ENCODE measurements around the gene CLK4. TPM values are rescaled to one million over a fixed set of nuclear protein-coding genes. Genes with fewer than 3 reads are reported as not detected.

CLK4 gene
- polyA plus RNA-seq, 2 donors, result 10.0 to 27.1 TPM

DNA sequence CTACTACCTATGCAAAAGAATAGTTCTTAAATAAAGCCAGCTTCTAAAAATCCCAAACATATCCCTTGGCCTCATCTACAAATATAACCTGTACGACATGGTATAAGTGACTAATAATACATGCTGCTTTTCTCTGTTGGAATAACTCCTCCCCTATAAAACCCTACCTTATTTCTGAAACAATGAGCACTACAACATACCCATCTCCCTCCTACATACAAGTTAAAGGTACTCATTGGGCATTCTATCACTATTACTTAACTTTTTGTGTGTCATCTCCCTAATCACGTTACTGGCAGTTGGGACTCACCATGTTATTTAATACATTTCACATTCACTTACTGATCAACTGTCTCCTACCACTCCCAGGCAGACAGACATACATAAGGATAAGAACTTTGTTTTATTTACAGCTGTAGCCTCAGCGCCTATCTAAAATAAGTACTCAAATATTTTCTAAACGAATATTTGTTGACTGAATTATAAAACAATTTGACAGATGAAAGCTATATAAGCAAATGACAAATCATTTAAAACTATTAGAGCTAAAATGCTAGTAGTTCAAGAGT, 4.1 kb downstream of the CLK4 start:
- Histone ChIP-seq H3K4me1 (ENCODE audit: control insufficient read depth in 2 of 2, insufficient read depth in 2 of 2, low read length in 1 of 2) (no peaks in the 10 kb centered on the region), H3K36me3 (ENCODE audit: control insufficient read depth in 2 of 2, insufficient read depth in 2 of 2, low read length in 1 of 2) (peaks cover 0 to 5% of the 10 kb centered on the region in 2 donors), H3K9me3 (ENCODE audit: control insufficient read depth in 2 of 2, insufficient read depth in 1 of 2, low read depth in 1 of 2, low read length in 1 of 2) (no peaks in the 10 kb centered on the region), H3K27ac (ENCODE audit: low read depth in 2 of 2, low read length in 1 of 2) (no peak overlapping the region), H3K27me3 (ENCODE audit: control insufficient read depth in 1 of 2, insufficient read depth in 2 of 2, low read length in 2 of 2) (no peaks in the 10 kb centered on the region), H3K4me3 (ENCODE audit: low read depth in 1 of 2, low read length in 2 of 2) (no peak overlapping the region)
- WGBS, 2 donors, result 69 to 71% methylated on average over 4 of the region's 4 CpGs

DNA sequence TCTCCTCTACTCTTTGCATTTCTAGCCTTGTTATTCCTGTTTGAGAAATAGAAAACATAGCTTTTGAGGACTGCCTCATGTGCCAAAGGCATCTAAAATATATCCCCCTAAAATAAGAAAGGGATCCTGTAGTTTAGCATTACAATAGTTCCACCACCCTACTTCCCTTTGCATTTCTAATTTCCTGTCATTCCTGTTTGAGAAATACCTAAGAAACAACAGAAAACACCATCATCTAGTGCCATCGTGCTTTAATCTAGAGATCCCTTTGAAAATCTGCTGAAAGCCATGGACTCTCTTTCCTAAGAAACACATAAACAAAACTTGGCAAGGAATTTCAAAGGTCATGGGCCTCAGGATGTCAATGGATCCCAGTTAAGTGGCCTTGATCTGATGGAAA, 7.5 kb downstream of the CLK4 start:
- no peaks in the 10 kb centered on the region for H3K27me3 ChIP-seq (ENCODE audit: control insufficient read depth in 1 of 2, insufficient read depth in 2 of 2, low read length in 2 of 2)
- no peaks in the 10 kb centered on the region for H3K4me1 ChIP-seq (ENCODE audit: control insufficient read depth in 2 of 2, insufficient read depth in 2 of 2, low read length in 1 of 2)
- no peak overlapping the region for H3K4me3 ChIP-seq (ENCODE audit: low read depth in 1 of 2, low read length in 2 of 2)
- 47 to 67% methylated on average over 1 of the region's 1 CpG for WGBS, 2 donors
- H3K36me3 ChIP-seq (ENCODE audit: control insufficient read depth in 2 of 2, insufficient read depth in 2 of 2, low read length in 1 of 2), result peaks cover 0 to 17% of the 10 kb centered on the region in 2 donors
- H3K9me3 ChIP-seq (ENCODE audit: control insufficient read depth in 2 of 2, insufficient read depth in 1 of 2, low read depth in 1 of 2, low read length in 1 of 2), result no peaks in the 10 kb centered on the region
- no peak overlapping the region for H3K27ac ChIP-seq (ENCODE audit: low read depth in 2 of 2, low read length in 1 of 2)

DNA sequence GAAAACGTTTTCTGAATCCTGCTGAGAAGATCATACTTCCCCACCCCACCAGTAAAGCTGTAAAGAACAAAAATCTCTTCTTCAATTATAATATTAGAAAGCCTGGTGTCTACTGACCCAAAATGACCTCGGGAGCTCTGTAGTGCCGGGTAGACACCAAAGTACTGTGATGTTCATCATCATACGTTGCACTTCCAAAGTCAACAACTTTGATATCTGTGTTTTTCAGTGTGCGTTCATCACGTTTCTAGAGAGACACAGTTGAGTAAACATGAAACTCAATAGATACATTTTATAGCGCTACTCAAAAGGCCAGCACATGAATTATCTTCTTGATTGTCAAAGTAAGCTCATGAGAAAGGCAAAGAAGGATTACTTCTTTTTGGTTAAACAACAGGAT, 14.6 kb downstream of the CLK4 start:
- Histone ChIP-seq H3K36me3 (ENCODE audit: control insufficient read depth in 2 of 2, insufficient read depth in 2 of 2, low read length in 1 of 2) (peaks cover 6 to 19% of the 10 kb centered on the region in 2 donors), H3K27me3 (ENCODE audit: control insufficient read depth in 1 of 2, insufficient read depth in 2 of 2, low read length in 2 of 2) (no peaks in the 10 kb centered on the region), H3K4me3 (ENCODE audit: low read depth in 1 of 2, low read length in 2 of 2) (no peak overlapping the region), H3K4me1 (ENCODE audit: control insufficient read depth in 2 of 2, insufficient read depth in 2 of 2, low read length in 1 of 2) (no peaks in the 10 kb centered on the region), H3K9me3 (ENCODE audit: control insufficient read depth in 2 of 2, insufficient read depth in 1 of 2, low read depth in 1 of 2, low read length in 1 of 2) (no peaks in the 10 kb centered on the region), H3K27ac (ENCODE audit: low read depth in 2 of 2, low read length in 1 of 2) (no peak overlapping the region)
- WGBS, 2 donors, result 73 to 74% methylated on average over 7 of the region's 7 CpGs

DNA sequence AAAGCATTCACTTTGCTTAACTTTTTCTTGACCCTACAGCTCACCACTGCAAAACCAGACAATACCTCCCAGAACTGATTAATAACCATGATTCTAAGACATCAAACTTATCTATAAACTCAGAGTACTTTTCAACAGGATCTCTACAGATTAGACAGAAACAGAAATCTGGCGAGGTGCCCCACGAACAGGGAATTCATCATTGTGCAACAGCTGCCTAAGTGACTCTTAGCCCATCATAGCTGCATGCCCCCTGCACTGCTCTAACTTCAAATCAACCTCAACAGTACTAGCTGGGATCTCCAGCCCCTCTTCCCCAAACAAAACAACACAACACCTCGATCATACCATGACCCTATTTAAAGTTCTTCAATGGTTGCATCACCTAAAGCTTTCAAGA, 20.6 kb downstream of the CLK4 start:
- no peaks in the 10 kb centered on the region for H3K4me1 ChIP-seq (ENCODE audit: control insufficient read depth in 2 of 2, insufficient read depth in 2 of 2, low read length in 1 of 2)
- no peak overlapping the region for H3K27ac ChIP-seq (ENCODE audit: low read depth in 2 of 2, low read length in 1 of 2)
- H3K36me3 ChIP-seq (ENCODE audit: control insufficient read depth in 2 of 2, insufficient read depth in 2 of 2, low read length in 1 of 2), result peaks cover 5 to 12% of the 10 kb centered on the region in 2 donors
- WGBS, 2 donors, result 81 to 84% methylated on average over 3 of the region's 3 CpGs
- no peak overlapping the region for H3K4me3 ChIP-seq (ENCODE audit: low read depth in 1 of 2, low read length in 2 of 2)
- H3K27me3 ChIP-seq (ENCODE audit: control insufficient read depth in 1 of 2, insufficient read depth in 2 of 2, low read length in 2 of 2), result no peaks in the 10 kb centered on the region
- H3K9me3 ChIP-seq (ENCODE audit: control insufficient read depth in 2 of 2, insufficient read depth in 1 of 2, low read depth in 1 of 2, low read length in 1 of 2), result no peaks in the 10 kb centered on the region

DNA sequence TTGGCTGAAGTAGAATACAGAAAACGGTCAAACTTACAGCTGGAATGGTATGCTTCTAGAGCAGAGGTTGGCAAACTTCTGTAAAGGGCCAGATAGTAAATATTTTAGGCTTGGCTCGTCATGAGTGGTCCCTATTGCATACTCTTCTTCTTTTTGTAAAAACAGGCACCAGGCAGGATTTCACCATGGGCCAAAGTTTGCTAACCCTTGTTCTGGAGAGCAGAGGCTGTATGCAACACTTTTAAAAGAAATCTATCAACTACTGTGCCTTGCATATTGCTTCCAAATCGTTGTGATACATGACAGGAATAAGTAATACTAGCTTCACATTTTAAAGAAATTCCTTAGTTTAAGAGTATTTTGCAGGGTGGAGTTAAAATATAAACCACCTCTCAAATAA, 21.1 kb downstream of the CLK4 start:
- no peak overlapping the region for H3K27ac ChIP-seq (ENCODE audit: low read depth in 2 of 2, low read length in 1 of 2)
- 80 to 82% methylated on average over 3 of the region's 3 CpGs for WGBS, 2 donors
- H3K36me3 ChIP-seq (ENCODE audit: control insufficient read depth in 2 of 2, insufficient read depth in 2 of 2, low read length in 1 of 2), result peaks cover 5 to 11% of the 10 kb centered on the region in 2 donors
- no peaks in the 10 kb centered on the region for H3K27me3 ChIP-seq (ENCODE audit: control insufficient read depth in 1 of 2, insufficient read depth in 2 of 2, low read length in 2 of 2)
- no peak overlapping the region for H3K4me3 ChIP-seq (ENCODE audit: low read depth in 1 of 2, low read length in 2 of 2)
- H3K9me3 ChIP-seq (ENCODE audit: control insufficient read depth in 2 of 2, insufficient read depth in 1 of 2, low read depth in 1 of 2, low read length in 1 of 2), result no peaks in the 10 kb centered on the region
- H3K4me1 ChIP-seq (ENCODE audit: control insufficient read depth in 2 of 2, insufficient read depth in 2 of 2, low read length in 1 of 2), result no peaks in the 10 kb centered on the region

DNA sequence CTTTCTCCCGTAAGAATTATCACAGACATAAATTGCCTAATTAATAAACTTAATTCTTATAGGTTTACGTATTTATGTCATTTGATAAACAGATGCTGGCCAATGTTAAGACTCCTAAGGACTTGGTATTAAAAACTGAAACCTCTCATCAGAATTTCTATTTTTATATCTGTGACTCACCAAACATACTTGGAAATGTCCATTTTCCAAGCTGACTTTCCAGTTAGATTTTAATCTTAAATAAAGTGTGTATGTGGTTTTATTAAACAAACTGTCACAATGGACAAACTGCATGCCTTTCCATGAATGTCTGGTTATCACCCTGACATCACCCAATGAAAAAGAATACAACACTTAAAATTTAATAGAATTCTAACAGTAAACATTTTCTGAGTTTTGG, 24.1 kb downstream of the CLK4 start:
- no peak overlapping the region for H3K4me3 ChIP-seq (ENCODE audit: low read depth in 1 of 2, low read length in 2 of 2)
- H3K27ac ChIP-seq (ENCODE audit: low read depth in 2 of 2, low read length in 1 of 2), result no peak overlapping the region
- whole genome bisulfite sequencing, 2 donors, result 84 to 85% methylated on average over 2 of the region's 2 CpGs
- H3K36me3 ChIP-seq (ENCODE audit: control insufficient read depth in 2 of 2, insufficient read depth in 2 of 2, low read length in 1 of 2), result peaks cover 2 to 10% of the 10 kb centered on the region in 2 donors
- no peaks in the 10 kb centered on the region for H3K9me3 ChIP-seq (ENCODE audit: control insufficient read depth in 2 of 2, insufficient read depth in 1 of 2, low read depth in 1 of 2, low read length in 1 of 2)
- no peaks in the 10 kb centered on the region for H3K27me3 ChIP-seq (ENCODE audit: control insufficient read depth in 1 of 2, insufficient read depth in 2 of 2, low read length in 2 of 2)
- no peaks in the 10 kb centered on the region for H3K4me1 ChIP-seq (ENCODE audit: control insufficient read depth in 2 of 2, insufficient read depth in 2 of 2, low read length in 1 of 2)

DNA sequence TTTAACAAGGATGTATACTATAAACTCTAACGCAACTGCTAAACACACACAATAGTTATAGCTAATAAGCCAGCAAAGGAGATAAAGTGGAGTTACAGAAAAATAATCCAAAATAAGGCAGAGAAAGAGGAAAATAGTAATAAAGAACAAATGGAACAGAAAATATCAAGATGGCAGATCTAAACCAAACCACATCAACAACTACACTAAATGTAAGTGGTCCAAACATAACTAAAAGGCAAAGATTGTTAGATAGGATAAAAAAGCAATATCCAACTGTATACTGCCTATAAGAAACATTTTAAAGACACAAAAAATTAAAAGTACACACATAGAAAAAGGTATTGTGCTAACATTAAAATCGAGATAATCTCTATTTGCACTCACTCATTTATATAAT, 31.1 kb downstream of the CLK4 start:
- Histone ChIP-seq H3K9me3 (ENCODE audit: control insufficient read depth in 2 of 2, insufficient read depth in 1 of 2, low read depth in 1 of 2, low read length in 1 of 2) (no peaks in the 10 kb centered on the region), H3K4me3 (ENCODE audit: low read depth in 1 of 2, low read length in 2 of 2) (no peak overlapping the region), H3K27ac (ENCODE audit: low read depth in 2 of 2, low read length in 1 of 2) (no peak overlapping the region), H3K36me3 (ENCODE audit: control insufficient read depth in 2 of 2, insufficient read depth in 2 of 2, low read length in 1 of 2) (peaks cover 0 to 2% of the 10 kb centered on the region in 2 donors), H3K27me3 (ENCODE audit: control insufficient read depth in 1 of 2, insufficient read depth in 2 of 2, low read length in 2 of 2) (no peaks in the 10 kb centered on the region), H3K4me1 (ENCODE audit: control insufficient read depth in 2 of 2, insufficient read depth in 2 of 2, low read length in 1 of 2) (no peaks in the 10 kb centered on the region)
- 95 to 97% methylated on average over 2 of the region's 2 CpGs for WGBS, 2 donors

DNA sequence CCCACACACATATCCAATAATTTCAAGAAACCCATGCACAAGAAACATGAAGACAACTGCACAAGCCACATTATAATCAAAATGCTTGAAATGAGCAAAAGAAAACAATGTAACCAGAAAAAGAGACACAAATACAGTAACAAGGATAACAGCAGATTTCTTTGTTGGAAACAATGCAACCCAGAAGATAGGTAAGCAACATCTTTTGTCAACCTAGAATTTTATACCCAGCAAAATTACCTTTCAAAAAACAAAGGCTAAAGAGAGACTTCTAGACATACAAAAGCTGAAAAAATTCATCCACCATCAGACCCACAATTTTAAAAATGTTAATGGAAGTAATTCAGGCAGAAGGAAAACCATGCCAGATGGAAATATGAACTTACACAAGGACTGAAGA, 31.7 kb downstream of the CLK4 start:
- Histone ChIP-seq H3K4me3 (ENCODE audit: low read depth in 1 of 2, low read length in 2 of 2) (no peak overlapping the region), H3K9me3 (ENCODE audit: control insufficient read depth in 2 of 2, insufficient read depth in 1 of 2, low read depth in 1 of 2, low read length in 1 of 2) (no peaks in the 10 kb centered on the region), H3K36me3 (ENCODE audit: control insufficient read depth in 2 of 2, insufficient read depth in 2 of 2, low read length in 1 of 2) (peaks cover 0 to 2% of the 10 kb centered on the region in 2 donors), H3K4me1 (ENCODE audit: control insufficient read depth in 2 of 2, insufficient read depth in 2 of 2, low read length in 1 of 2) (peaks cover 0 to 4% of the 10 kb centered on the region in 2 donors), H3K27ac (ENCODE audit: low read depth in 2 of 2, low read length in 1 of 2) (no peak overlapping the region), H3K27me3 (ENCODE audit: control insufficient read depth in 1 of 2, insufficient read depth in 2 of 2, low read length in 2 of 2) (no peaks in the 10 kb centered on the region)

DNA sequence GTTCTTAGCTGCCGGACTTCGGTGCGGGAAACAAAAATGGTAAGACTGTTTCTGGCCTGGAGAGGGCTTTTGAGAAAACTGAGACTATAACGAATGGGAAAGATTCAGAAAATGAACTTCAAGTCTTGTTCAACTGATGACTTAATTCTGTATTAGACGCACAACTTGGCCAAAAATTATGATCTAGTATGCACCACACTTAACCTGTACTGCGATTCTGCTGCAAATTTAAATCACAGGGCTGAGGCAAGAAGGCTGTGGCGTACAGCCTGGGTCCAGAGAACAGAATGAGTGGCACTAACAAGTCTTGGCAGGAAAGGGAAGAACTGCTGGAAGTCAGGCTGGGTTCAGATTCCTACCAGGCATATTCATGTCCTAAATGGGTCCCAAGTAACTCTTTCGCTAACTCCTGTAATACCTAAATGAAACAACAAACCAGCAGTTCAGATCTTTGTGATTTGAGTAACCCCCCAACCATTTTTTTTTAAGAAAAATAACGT, 35.9 kb downstream of the CLK4 start:
- H3K4me3 ChIP-seq (ENCODE audit: low read depth in 1 of 2, low read length in 2 of 2), result no peak overlapping the region
- peaks cover 4 to 10% of the 10 kb centered on the region in 2 donors for H3K4me1 ChIP-seq (ENCODE audit: control insufficient read depth in 2 of 2, insufficient read depth in 2 of 2, low read length in 1 of 2)
- peaks cover 0 to 8% of the 10 kb centered on the region in 2 donors for H3K27me3 ChIP-seq (ENCODE audit: control insufficient read depth in 1 of 2, insufficient read depth in 2 of 2, low read length in 2 of 2)
- 16 to 32% methylated on average over 9 of the region's 9 CpGs for WGBS, 2 donors
- H3K9me3 ChIP-seq (ENCODE audit: control insufficient read depth in 2 of 2, insufficient read depth in 1 of 2, low read depth in 1 of 2, low read length in 1 of 2), result no peaks in the 10 kb centered on the region
- no peaks in the 10 kb centered on the region for H3K36me3 ChIP-seq (ENCODE audit: control insufficient read depth in 2 of 2, insufficient read depth in 2 of 2, low read length in 1 of 2)
- no peak overlapping the region for H3K27ac ChIP-seq (ENCODE audit: low read depth in 2 of 2, low read length in 1 of 2)

Data from esophagus (tissue), 2 donors.